HG03342 (cell line): ENCODE measurements around the gene ACTL10.

Experiments
- ATAC-seq: cut with Tn5 transposase; IDR thresholded peaks from one replicate; pipeline ENCODE4 v1.9.1; 2021; ENCODE audit warnings: mild to moderate bottlenecking, moderate library complexity; ENCODE audit not compliant: unreplicated experiment

ACTL10 gene

GRCh38 chr20:33648396-33649004 lies 18.2 kb upstream of the ACTL10 start:
- ATAC-seq, result no peak

GRCh38 chr20:33649201-33649681 lies 17.5 kb upstream of the ACTL10 start:
- ATAC-seq, result no peak

- ATAC-seq, result no peak
Observed at GRCh38 chr20:33650111-33650752, 16.5 kb upstream of the ACTL10 start.

- no peak for ATAC-seq
Observed at GRCh38 chr20:33650753-33651561, 15.8 kb upstream of the ACTL10 start.

GRCh38 chr20:33651562-33652048 lies 15.1 kb upstream of the ACTL10 start:
- no peak for ATAC-seq

GRCh38 chr20:33653218-33653899 lies 13.4 kb upstream of the ACTL10 start:
- ATAC-seq, result no peak

GRCh38 chr20:33653900-33654596 lies 12.7 kb upstream of the ACTL10 start:
- ATAC-seq, result no peak

- ATAC-seq, result no peak
Observed at GRCh38 chr20:33654680-33655161, 12.0 kb upstream of the ACTL10 start.

GRCh38 chr20:33655164-33655563 lies 11.6 kb upstream of the ACTL10 start:
- no peak for ATAC-seq

GRCh38 chr20:33656010-33656782 lies 10.5 kb upstream of the ACTL10 start:
- ATAC-seq, result no peak

GRCh38 chr20:33656783-33657703 lies 9.7 kb upstream of the ACTL10 start:
- ATAC-seq, result no peak

GRCh38 chr20:33657704-33658095 lies 9.0 kb upstream of the ACTL10 start:
- ATAC-seq, result no peak

GRCh38 chr20:33658510-33658909 lies 8.2 kb upstream of the ACTL10 start:
- no peak for ATAC-seq

GRCh38 chr20:33658929-33659328 lies 7.8 kb upstream of the ACTL10 start:
- no peak for ATAC-seq

- no peak for ATAC-seq
Observed at GRCh38 chr20:33659341-33660034, 7.3 kb upstream of the ACTL10 start.

- ATAC-seq, result no peak
Observed at GRCh38 chr20:33660035-33660684, 6.6 kb upstream of the ACTL10 start.

GRCh38 chr20:33660685-33661058 lies 6.1 kb upstream of the ACTL10 start:
- no peak for ATAC-seq

- no peak for ATAC-seq
Observed at GRCh38 chr20:33662172-33662571, 4.6 kb upstream of the ACTL10 start, which contains the start of gene C20orf144. Gene C20orf144 (plus strand): TSS chr20:33662327. CDS start chr20:33662346, 19 bp downstream.
